KOPT-K1 (cell line): ENCODE data around the gene BCKDHA.
"Not testable (repeated sequence)": the region's sequence is repeated elsewhere in the genome, so short reads cannot be mapped to it uniquely, and the experiment has no call there.

Source experiments
- H3K27ac ChIP-seq: fragments of 200-600 bp; sonication (generic); 2 replicates; pipeline ENCODE4 v1.5.1; 2016; ENCODE audit warnings: antibody characterized with exemption, mild to moderate bottlenecking, low read depth, low read length; ENCODE audit not compliant: poor library complexity, severe bottlenecking
- H3K36me3 ChIP-seq: fragments of 200-600 bp; sonication (generic); 2 replicates; pipeline ENCODE4 v1.5.1; 2017; ENCODE audit warnings: antibody characterized with exemption, mild to moderate bottlenecking, low read length, moderate library complexity; ENCODE audit not compliant: insufficient read depth
- H3K9me3 ChIP-seq: fragments of 200-600 bp; sonication (generic); 2 replicates; pipeline ENCODE4 v1.5.1; 2017; ENCODE audit warnings: antibody characterized with exemption, low read length, mild to moderate bottlenecking; ENCODE audit not compliant: insufficient read depth, poor library complexity, severe bottlenecking

BCKDHA gene

DNA sequence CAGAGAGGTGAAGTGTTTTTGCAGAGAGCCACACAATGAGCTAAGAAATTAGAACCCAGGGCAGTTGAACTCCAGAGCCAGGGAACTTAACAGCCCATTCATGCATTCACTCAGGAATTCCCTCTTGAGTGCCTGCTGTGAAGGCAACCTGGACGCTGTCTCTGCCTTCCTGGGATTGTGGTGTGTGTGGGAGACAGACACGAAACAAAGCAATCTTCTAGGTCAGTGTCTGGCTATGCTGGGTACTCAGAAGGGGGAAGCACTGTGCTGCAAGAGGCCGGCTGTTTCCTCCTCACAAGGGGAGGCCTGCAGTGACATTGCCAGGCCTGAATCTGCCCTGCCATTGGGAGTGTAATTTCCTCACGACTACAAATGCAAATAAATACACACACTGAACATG, 9.7 kb downstream of the BCKDHA start:
- Histone ChIP-seq H3K27ac (no peak overlapping the region), H3K9me3 (no peaks in the 10 kb centered on the region), H3K36me3 (peaks cover 6% of the 10 kb centered on the region; the same call in 1 of the 2 replicates)

DNA sequence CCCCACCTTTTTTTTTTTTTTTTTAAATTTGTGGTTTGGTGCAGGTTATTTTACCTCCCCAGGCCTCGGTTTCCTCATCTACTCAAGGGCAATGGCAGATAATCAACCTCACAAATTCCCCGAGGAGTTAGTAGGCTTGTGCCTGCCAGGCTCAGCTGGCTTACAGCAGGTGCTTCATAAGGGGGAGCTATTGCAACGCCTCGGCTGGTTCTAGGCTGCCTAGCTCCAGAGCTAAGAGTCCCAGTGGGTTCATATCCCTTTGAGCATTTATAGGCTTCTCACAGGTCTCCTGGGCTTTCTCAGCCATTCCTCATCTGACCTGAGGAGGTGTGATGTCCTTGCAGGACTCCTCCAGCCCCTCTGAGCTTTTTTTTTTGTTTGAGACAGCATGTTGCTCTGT, 10.6 kb downstream of the BCKDHA start:
- Histone ChIP-seq H3K27ac (no peak overlapping the region), H3K36me3 (peaks cover 6% of the 10 kb centered on the region; the same call in 1 of the 2 replicates), H3K9me3 (no peaks in the 10 kb centered on the region)

DNA sequence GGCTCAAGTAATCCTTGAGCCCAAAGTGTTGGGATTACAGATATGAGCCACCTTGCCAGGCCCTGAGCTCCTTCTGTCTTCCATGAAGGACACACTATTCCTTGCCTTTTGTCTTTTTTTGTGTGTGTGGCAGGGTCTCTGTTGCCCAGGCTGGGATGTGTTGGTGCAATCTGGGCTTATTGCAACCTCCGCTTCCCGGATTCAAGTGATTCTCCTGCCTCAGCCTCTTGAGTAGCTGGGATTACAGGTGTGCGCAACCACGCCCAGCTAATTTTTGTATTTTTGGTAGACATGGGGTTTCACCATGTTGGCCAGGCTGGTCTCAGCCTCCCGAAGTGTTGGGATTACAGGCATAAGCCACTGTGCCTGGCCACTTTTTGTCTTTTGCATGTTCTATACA, 11.2 kb downstream of the BCKDHA start:
- H3K36me3 ChIP-seq, result peaks cover 10% of the 10 kb centered on the region; the same call in 1 of the 2 replicates
- not testable (repeated sequence) for H3K27ac ChIP-seq, H3K9me3 ChIP-seq

DNA sequence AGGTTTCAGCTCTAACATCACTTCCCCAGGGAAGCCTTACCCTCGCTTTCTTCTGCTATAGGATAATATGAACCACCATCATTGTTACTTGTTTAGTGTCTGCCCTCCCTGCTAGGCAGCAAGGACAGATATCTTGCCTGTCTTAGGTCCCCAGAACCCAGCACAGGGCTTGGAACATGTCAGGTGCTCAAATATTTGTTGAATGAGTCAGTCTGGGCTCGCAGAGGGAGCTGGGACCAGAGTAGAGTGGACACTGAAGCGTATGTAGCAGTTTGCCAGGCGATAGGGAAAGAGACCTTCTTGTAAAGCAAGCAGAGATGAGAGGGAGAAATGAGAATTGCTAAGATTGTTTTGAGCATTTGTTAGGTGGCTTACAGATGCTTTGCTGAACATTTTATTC, 11.7 kb downstream of the BCKDHA start:
- H3K36me3 ChIP-seq, result peaks cover 13% of the 10 kb centered on the region; the same call in 1 of the 2 replicates
- no peak overlapping the region for H3K27ac ChIP-seq
- H3K9me3 ChIP-seq, result no peaks in the 10 kb centered on the region

DNA sequence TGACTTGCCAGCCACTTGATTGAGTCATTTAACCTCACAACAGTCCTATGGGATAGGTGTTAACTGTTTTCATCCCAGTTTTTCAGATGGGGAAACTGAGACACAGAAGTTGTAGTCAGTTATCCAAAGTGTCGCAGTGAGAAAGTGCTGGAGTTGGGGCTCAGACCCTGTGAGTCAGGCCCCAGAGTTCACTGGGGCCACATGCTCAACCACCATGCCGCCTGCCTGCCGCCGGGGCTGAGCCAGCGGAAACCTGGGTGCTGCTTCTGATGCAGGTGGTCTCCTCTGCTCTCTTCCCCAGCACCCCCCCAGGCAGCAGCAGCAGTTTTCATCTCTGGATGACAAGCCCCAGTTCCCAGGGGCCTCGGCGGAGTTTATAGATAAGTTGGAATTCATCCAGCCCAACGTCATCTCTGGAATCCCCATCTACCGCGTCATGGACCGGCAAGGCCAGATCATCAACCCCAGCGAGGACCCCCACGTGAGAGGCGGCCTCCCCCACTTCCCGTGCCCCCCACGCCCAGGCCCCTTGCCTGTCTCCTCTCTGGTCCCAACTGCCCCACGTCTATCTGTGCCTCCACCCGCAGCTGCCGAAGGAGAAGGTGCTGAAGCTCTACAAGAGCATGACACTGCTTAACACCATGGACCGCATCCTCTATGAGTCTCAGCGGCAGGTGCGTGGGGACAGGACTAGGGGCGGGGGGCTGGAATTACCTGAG, 12.9 kb downstream of the BCKDHA start:
- no peak overlapping the region for H3K27ac ChIP-seq
- H3K9me3 ChIP-seq, result no peaks in the 10 kb centered on the region
- peaks cover 24% of the 10 kb centered on the region; the same call in 1 of the 2 replicates for H3K36me3 ChIP-seq

DNA sequence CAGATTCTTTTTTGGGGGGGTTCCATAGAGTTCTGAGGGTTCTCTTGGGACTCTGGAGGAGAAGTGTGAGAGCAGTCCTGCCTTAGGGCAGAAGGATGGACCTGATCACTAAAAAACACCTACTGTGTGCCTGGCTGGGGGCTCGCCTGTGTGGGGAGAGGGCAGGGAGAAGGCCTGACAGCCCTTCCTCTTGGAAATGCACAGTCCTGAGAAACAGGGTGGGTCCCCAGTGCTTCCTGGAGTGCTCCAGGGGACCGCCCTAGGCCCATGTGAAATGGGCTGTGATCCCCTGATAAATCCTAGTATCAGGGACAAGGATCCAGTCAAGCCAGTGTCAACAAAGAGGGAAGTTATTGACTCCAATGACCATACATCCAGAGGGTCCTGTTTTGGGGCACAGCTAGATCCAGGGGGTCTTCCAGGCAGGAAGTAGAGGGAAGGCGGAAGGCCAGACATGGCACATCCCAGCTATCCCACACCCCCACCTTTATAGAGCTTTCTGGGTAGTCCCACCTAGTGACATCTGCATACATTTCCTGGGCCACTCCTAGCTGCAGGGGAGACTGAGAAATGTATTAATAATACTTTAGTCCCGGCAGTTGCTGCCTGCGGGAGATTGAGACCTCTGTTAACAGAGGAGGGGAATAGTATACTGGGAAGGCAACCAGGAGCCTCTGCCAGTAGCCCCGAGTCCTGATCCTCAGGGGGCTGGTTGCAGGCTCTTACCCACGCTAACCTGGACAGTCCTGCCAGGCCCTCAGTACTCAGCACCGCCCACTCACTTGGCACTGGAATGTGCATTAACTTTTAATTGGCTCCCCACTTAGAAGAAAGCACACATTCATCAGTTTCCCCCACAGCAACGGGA, 13.7 kb downstream of the BCKDHA start:
- peaks cover 27% of the 10 kb centered on the region; the same call in 1 of the 2 replicates for H3K36me3 ChIP-seq
- no peaks in the 10 kb centered on the region for H3K9me3 ChIP-seq
- H3K27ac ChIP-seq, result no peak overlapping the region

DNA sequence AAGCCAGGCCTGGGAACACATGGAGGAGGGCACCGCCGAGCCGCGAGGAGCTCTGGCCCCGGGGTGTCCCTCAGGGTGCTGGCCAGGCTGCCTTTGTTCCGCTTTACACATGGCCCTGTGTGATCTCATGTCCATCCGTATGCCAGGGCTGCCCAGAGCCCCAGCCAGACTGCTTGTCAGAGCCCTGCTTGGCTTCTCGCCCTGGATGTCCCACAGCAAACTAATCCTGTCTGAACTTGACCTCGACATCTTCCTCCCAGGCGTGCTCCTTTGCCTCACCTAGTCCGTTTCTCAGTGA, 14.3 kb downstream of the BCKDHA start:
- no peak overlapping the region for H3K27ac ChIP-seq
- peaks cover 30% of the 10 kb centered on the region; the same call in 1 of the 2 replicates for H3K36me3 ChIP-seq
- H3K9me3 ChIP-seq, result no peaks in the 10 kb centered on the region

DNA sequence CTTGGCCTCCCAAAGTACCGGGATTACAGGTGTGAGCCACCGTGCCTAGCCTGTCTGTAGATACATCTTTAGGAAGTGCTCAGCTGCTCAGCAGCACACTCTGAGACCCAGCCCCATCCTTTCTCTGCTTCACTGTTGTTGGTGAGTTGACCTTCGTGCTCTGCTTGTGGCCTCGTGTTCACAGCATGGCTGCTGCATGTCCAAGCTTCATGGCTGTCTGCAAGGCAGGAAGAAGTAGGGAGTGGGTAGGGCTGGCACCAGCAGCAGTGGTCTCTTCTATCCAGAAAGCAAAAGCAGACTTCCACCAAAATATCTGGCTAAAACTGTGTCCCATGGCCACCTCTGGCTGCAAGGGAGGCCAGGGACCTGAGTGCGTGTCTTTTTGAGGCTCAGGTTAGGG, 15.3 kb downstream of the BCKDHA start:
- H3K9me3 ChIP-seq, result no peaks in the 10 kb centered on the region
- H3K36me3 ChIP-seq, result peaks cover 30% of the 10 kb centered on the region; the same call in 1 of the 2 replicates
- no peak overlapping the region for H3K27ac ChIP-seq

DNA sequence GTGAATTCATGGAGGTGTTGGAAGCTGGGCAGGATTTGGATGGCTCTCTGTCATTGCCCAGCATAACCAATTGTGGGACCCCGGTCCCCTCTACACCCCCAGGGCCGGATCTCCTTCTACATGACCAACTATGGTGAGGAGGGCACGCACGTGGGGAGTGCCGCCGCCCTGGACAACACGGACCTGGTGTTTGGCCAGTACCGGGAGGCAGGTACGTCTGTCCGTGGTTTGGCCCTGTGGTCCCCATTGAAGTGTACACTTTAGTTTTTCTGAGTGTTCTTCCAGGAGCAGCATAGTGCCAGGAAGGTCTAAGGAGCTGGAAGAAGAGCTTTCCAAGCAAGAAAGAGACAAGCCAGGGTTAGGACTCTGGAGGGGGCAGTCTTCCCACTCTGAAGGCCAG, 16.3 kb downstream of the BCKDHA start:
- H3K27ac ChIP-seq, result no peak overlapping the region
- H3K9me3 ChIP-seq, result no peaks in the 10 kb centered on the region
- H3K36me3 ChIP-seq, result peaks cover 34% of the 10 kb centered on the region; the same call in 1 of the 2 replicates

DNA sequence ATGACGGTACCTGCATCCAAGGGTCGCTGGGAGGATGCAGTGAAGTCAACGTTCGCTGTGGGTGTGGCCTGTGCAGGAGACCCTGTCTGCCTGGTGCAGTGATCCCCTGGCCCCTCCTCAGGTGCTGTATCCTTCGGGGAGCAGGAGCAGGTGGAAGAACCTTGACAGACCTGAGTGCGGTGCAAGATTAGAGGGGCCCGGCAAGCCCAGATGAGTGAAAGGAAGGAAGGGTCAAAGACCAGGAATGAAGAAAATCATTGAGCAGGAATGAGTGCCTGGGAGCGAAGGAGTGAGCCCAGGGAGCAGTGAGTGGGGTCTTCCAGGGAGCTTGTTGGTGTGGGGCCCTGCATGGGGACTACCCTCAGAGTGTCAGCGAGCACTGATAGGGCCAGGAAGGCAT, 16.8 kb downstream of the BCKDHA start:
- H3K36me3 ChIP-seq, result peaks cover 38% of the 10 kb centered on the region; the same call in 1 of the 2 replicates
- no peak overlapping the region for H3K27ac ChIP-seq
- H3K9me3 ChIP-seq, result no peaks in the 10 kb centered on the region

DNA sequence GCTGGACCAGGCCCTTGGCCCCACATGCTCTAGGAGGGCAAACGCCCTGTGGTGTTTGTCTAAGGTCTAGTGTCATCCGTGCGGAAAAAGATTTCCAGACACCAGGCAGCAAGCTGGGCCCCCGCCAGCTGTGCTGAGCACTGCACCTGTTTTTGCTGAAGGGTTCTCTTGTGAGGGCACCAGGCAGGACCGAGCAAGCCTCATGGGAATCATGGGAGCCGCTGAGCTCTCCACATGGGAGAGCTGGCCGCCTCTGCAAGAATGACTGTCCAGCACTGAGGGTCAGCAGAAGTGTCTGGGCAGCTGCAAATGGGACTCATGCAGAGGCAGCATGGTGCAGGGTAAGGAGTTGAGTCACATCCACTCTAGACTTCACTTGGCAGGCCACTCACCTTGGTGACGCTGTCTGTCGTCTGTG, 17.5 kb downstream of the BCKDHA start:
- H3K36me3 ChIP-seq, result peaks cover 43% of the 10 kb centered on the region
- no peak overlapping the region for H3K27ac ChIP-seq
- H3K9me3 ChIP-seq, result no peaks in the 10 kb centered on the region

DNA sequence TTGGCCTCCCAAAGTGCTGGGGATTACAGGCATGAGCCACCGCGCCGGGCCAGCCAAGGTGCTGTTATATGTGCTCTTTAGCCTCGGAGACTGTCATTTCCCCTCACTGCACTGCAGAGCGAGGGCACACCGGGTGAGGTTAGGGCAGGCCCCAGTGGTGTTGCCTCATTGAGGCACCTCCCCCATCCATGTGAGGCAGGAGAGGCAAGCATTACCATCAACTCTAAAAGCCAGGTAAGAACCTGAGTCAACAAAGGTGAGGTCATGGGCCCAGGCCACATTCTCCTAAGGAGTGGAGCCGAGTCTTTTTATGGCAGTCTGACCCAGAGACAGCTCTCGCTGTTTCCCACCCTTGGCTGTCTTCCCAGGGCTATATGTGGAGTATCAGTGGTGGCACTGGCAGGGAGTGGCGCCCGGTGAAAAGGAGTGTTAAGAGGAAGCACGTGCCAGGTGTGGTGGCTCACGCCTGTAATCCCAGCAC, 18.6 kb downstream of the BCKDHA start:
- H3K36me3 ChIP-seq, result peaks cover 49% of the 10 kb centered on the region
- H3K27ac ChIP-seq, result no peak overlapping the region
- no peaks in the 10 kb centered on the region for H3K9me3 ChIP-seq

DNA sequence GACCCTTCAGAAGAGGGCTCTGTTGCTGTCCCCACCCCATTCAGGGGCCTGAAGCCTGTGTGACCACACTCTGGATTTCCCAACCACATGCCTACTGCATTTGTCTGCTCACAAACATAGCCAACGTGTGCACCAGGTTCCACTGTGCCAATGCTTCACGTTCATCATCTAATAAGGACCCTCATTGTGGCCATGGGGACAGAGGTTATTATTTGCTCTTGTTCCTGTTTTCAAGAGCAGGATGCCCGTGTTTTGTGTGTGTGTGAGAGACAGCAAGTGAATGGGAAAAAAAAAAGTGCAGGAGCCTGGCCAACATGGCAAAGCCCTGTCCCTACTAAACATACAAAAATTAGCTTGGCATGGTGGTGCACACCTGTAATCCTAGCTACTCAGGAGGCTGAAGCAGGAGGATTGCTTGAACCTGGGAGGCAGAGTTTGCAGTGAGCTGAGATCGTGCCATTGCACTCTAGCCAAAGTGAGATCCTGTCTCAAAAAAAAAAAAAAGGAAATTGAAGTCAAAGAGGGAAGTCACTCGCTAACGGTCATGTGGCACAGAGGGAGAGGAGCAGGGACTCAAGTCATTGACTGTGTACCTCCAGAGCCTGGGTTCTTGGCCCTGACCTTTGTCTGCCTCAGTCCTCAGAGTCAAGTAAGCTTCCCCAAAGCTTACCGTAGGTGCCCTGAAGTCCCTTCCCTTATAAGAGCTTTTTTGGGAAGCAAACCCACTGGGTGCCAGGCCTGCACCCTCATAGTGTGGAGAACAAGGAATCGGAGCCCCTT, 22.7 kb downstream of the BCKDHA start:
- H3K36me3 ChIP-seq, result peaks cover 45% of the 10 kb centered on the region

DNA sequence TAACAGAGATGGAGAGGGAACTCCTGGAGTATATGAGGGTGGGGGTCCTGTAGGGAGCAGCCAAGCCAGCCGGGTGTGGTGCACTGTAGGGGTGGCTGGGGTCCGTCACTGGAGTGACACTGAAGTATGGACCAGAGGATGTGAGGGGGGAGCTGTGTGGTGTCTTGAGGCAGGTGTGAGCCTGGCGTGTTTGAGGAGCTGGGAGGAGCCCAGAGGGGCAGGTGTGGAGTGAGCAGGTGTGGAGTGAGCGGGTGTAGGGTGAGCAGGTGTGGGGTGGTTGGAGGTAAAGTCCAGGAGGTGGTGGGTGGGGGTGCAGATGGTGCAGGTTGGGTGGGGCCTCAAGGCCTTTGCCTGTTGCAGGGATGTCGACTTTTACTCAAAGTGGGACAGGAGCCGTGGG, 23.7 kb downstream of the BCKDHA start:
- no peak overlapping the region for H3K27ac ChIP-seq
- H3K36me3 ChIP-seq, result peaks cover 47% of the 10 kb centered on the region
- H3K9me3 ChIP-seq, result no peaks in the 10 kb centered on the region

More for the DNA sequence above, 22.7 kb downstream of the BCKDHA start:
- Histone ChIP-seq H3K9me3 (no peaks in the 10 kb centered on the region), H3K27ac (no peak overlapping the region)

DNA sequence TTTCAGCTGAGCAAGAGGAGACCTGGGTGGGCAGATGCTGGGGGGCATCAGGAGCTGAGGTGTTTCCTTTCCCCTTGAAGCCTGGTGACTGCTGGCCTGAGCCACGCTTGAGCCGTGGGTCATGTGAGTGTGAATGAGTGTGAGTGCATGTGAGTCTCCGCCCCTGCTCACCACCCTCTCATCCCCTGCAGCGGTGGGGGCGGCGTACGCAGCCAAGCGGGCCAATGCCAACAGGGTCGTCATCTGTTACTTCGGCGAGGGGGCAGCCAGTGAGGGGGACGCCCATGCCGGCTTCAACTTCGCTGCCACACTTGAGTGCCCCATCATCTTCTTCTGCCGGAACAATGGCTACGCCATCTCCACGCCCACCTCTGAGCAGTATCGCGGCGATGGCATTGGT, 24.4 kb downstream of the BCKDHA start:
- Histone ChIP-seq H3K27ac (no peak overlapping the region), H3K9me3 (no peaks in the 10 kb centered on the region), H3K36me3 (peaks cover 45% of the 10 kb centered on the region)
